ENCODE data around the gene HMCN1.

HMCN1 gene

GRCh38 chr1:186086583-186086982 lies 352.4 kb downstream of the HMCN1 start:
- DNase-seq (ENCODE audit: low read depth, low spot score) = no peak

- DNase-seq (ENCODE audit: low read depth, low spot score) = no peak
Observed at GRCh38 chr1:186089940-186090339, 355.7 kb downstream of the HMCN1 start.

DNA sequence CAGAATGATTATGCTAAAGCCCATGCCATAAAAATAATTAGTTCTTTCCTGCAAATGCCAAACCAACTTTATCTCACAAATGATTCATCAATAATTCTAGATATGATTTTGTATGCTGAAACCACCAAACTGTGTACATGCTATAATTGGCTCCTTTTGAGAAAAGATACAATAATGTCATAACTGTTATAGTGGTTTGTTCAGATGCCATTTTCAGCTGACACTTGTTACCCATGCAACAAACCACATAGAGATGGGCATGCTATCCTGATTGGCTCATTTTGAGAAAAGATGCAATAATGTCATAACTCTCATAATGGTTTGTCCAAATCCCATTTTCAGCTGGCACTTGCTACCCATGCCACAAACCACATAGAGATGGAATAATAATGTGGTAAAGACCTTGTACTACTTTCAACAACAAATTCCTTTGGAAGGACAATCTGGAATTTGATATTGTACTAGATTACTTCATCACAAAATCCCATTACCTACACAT lies 357.1 kb downstream of the HMCN1 start:
- no peak for DNase-seq (ENCODE audit: low read depth, low spot score)

- DNase-seq (ENCODE audit: low read depth, low spot score) = no peak
Observed at GRCh38 chr1:186093437-186093836, 359.2 kb downstream of the HMCN1 start.

DNA sequence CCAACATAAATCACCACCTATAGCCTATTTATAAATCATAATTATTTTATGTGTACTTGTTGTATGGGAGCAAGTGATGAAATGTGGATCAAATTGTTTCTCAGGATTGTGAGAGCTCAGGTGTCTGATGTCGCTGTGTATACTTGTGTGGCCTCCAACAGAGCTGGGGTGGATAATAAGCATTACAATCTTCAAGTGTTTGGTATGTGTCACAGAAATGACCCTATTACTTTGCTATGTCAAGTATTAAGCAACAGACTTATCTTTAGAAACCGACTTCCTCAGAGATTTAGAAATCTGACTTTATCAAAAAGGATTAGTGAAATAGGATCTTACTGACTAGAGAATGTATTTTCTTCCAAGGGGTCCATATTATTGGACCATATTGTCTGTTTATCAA lies 360.0 kb downstream of the HMCN1 start:
- DNase-seq (ENCODE audit: low read depth, low spot score) = no peak

DNA sequence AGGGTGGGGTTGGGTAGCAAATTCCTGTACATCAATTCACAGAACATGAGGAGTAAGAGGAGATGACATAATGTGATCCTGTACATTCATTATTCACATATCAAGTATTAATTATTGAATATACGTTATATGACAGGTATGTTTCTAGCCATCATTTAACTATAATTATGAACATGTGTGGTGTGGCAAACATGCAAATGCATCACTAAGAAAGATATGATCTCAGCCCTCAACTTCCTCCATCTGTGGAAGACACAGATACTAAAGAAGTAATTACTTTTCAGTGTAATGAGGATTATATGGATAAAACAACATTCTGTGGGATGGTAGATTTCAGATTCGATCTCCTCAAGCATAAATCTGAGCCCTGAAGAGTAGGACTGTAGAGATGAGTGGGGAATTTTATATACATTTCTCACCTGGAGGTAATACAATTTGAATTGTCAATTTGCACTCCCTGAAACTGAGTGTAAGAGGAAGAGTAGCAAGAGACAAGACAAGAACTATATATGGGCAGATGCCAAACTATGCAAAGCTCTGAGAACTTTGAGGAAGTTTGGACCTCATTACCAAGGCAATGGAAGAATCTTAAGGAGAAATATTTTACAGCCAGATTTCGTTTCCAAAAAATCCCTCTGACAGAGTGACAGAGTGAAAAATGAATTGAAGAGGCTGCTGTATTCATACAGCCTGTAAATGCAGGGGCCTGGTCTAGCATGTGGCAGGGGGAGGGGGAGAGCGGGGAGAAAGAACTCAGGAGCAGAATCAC lies 365.3 kb downstream of the HMCN1 start:
- no peak for DNase-seq (ENCODE audit: low read depth, low spot score)

GRCh38 chr1:186102107-186102506 lies 367.9 kb downstream of the HMCN1 start:
- DNase-seq (ENCODE audit: low read depth, low spot score) = no peak

- DNase-seq (ENCODE audit: low read depth, low spot score) = peak; percentile 85
Observed at GRCh38 chr1:186102547-186103148, 368.5 kb downstream of the HMCN1 start.

- DNase-seq (ENCODE audit: low read depth, low spot score) = no peak
Observed at GRCh38 chr1:186104459-186104858, 370.3 kb downstream of the HMCN1 start.

GRCh38 chr1:186112280-186112679 lies 378.1 kb downstream of the HMCN1 start:
- no peak for DNase-seq (ENCODE audit: low read depth, low spot score)

- no peak for DNase-seq (ENCODE audit: low read depth, low spot score)
Observed at GRCh38 chr1:186113461-186113860, 379.3 kb downstream of the HMCN1 start.

- no peak for DNase-seq (ENCODE audit: low read depth, low spot score)
Observed at GRCh38 chr1:186118724-186119123, 384.5 kb downstream of the HMCN1 start.

DNA sequence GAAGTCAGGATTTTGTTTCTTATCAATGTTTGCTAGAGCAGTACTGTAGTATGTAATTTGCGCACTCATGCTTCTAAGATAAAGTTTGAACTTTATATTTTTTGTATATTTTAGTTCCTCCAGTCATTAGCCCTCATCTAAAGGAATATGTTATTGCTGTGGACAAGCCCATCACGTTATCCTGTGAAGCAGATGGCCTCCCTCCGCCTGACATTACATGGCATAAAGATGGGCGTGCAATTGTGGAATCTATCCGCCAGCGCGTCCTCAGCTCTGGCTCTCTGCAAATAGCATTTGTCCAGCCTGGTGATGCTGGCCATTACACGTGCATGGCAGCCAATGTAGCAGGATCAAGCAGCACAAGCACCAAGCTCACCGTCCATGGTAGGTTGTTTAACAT lies 388.6 kb downstream of the HMCN1 start:
- DNase-seq (ENCODE audit: low read depth, low spot score) = no peak

GRCh38 chr1:186125035-186125434 lies 390.8 kb downstream of the HMCN1 start:
- no peak for DNase-seq (ENCODE audit: low read depth, low spot score)

DNA sequence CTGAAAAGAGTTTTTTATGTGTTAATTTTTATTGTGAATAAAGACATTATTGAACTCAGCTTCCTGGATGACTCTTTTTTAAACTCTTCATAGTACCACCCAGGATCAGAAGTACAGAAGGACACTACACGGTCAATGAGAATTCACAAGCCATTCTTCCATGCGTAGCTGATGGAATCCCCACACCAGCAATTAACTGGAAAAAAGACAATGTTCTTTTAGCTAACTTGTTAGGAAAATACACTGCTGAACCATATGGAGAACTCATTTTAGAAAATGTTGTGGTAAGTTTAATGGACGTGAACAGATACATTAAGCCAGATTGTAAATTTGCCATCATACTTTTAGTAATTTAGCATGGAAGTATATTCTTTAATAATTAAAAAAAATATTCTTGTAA lies 391.3 kb downstream of the HMCN1 start:
- DNase-seq (ENCODE audit: low read depth, low spot score) = no peak

- no peak for DNase-seq (ENCODE audit: low read depth, low spot score)
Observed at GRCh38 chr1:186129758-186130157, 395.6 kb downstream of the HMCN1 start.

DNA sequence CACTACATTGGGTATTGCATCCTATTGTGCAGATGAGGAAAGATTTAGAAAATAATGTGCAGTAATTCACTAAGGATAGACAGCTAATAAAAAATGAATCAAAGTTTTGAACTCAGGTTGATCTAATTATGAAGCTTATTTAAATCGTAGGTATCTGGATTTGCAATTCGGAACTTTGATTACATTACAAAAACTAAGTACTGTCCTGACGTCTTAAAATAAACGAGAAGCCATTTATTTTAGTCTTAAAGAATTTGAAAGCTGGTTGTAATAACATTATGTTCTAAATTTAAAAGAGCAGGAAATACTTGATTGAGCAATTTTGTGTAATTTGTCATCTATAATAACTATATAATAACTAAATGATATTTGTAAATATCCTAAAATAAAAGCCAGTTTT lies 404.9 kb downstream of the HMCN1 start:
- DNase-seq (ENCODE audit: low read depth, low spot score) = no peak

- no peak for DNase-seq (ENCODE audit: low read depth, low spot score)
Observed at GRCh38 chr1:186139701-186140100, 405.5 kb downstream of the HMCN1 start.

DNA sequence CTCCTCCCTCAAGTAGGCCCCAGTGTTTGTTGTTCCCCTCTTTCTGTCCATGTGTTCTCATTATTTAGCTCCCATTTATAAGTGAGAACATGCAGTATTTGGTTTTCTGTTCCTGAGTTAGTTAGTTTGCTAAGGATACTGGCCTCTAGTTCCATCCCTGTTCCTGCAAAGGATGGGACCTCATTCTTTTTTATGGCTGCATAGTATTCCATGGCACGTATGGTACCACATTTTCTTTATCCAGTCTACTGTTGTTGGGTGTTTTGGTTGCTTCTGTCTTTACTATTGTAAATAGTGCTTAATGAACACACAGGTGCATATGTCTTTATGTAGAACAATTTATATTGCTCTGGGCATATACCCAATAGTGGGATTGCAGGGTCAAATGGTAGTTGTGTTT lies 408.0 kb downstream of the HMCN1 start:
- DNase-seq (ENCODE audit: low read depth, low spot score) = no peak

DNA sequence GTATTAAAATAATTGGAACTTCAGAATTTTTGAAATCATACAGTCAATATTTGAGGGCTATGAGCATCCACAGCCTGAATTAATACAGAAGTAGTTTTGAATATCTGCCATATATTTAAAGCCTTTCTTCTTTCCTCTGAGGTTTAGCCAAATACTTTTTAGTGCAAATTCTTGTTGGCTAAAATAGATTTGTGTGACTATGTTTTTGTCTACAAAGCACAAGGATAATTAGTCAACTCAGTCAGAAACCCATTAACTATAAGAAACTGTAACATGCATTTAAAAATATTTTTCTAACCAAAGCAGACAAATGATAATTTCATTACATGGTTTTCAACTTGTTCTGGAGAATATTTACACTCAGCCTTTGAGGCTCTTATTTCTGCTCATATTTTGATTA lies 408.7 kb downstream of the HMCN1 start:
- DNase-seq (ENCODE audit: low read depth, low spot score) = no peak

DNA sequence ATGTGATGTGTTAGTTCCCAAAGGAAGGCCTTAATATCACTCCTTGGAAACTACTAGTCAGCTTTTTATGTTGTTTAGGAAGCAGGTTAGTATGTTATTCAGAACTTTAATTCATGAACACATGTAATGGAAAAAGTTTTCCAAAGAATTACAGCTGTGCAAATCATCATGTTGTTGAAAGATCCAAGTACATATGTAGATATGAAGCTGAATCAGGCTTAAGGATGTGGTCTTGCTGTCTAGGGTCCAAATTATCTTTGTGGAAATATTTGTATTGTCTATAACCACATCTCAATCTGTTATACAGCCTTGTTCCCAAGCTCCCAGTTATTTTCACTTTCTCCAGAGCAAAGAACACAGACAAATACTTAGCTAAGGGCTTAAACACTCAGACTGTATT lies 409.3 kb downstream of the HMCN1 start:
- no peak for DNase-seq (ENCODE audit: low read depth, low spot score)

DNA sequence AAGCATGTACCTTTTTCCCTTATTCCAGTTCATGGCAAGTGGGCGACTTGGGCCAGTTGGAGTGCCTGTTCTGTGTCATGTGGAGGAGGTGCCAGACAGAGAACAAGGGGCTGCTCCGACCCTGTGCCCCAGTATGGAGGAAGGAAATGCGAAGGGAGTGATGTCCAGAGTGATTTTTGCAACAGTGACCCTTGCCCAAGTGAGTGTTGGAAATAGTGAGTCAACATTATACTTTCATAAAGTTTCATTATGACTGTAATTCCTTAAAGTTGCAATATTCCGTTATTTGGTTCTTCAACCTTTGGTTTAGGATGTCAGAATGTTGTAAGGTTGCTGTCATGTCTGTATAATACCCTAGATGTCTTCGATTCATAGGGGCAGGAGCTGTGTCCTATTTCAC lies 410.3 kb downstream of the HMCN1 start:
- no peak for DNase-seq (ENCODE audit: low read depth, low spot score)

DNA sequence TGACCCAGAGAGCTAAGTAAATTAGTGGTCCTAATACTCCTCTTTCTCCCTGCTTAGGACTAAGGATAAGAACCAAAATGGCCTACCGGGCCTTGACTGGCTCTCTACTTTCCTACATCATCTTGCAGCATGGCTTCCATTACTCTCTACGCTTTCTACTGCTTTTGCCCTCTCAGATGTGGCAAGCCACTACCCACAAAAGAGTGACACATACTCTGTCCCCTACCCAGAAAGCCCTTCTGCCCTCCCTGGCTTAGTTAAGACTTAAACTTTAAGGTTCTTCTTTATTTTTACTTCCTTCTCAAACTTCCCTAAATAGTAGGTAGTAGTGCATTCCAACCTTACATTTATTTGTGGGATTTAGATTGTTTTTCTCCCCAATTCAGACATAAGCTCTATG lies 412.8 kb downstream of the HMCN1 start:
- DNase-seq (ENCODE audit: low read depth, low spot score) = no peak
